GM18867 (cell line): ENCODE data around the gene C19orf81.
A peak's percentile ranks its signal among the peaks of the same experiment; 100 is the strongest.

ENCODE experiments used
- ATAC-seq: cut with Tn5 transposase; IDR thresholded peaks from one replicate; pipeline ENCODE4 v1.9.1; 2021; ENCODE audit warnings: mild to moderate bottlenecking, moderate library complexity; ENCODE audit not compliant: unreplicated experiment

Gene C19orf81

GRCh38 chr19:50677636-50678035, 28.4 kb downstream of the C19orf81 start:
- no peak for ATAC-seq

DNA sequence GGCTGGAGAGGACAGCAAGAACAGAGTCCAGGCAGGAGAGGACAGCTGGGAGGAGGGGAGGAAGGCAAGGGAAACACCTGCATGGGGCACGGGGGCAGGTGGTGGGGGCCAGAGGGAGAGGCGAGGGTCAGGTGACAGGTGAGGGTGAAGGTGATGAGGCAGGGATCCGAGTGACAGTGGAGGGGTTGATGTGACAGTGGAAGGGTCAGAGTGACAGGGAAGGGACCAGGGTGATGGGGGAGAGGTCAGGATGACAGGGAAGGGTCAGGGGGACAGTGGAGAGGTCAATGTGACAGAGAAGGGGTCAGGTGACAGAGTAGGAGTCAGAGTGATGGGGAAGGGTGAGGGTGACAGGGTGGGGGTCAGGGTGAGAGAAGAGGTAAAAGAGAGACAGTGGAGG, 29.1 kb downstream of the C19orf81 start:
- no peak for ATAC-seq

DNA sequence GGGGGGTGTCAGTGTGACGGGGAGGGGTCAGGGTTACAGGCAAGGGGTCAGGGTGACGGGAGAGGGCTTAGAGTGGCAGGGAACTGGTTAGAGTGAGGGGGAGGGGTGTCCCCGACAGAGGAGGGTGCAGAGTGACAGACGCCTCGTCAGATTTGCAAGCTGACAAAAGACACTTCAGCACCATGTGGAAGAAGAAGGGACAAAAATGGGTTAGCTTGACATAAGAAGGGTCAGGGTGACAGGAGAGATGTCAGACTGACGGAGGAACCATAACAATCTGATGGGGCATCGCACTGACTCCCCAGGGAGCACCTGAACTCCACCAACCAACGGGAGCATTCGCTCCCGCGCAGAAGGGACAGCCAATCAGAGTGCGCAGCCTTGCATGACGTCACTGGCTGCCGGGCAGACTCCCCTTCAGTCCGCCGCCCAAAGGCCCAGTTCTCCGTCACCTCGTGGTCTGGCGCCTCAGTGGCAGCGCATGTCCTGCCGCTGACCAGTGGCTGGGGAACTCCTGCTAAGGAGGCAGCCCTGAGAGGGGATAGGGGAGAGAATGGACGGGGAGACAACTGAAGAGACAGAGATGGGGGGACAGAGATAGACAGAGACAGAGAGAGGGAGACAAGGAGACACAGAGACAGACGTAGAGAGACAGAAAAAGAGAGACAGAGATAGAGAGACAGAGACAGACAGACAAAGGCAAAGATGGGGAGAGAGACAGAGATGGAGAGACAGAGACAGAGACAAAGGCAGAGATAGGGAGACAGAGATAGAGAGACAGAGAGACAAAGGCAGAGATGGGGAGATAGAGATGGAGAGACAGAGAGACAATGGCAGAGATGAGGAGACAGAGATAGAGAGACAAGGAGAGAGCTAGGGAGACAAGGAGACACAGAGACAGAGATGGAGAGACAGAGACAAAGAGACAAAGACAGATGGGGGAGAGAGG, 30.2 kb downstream of the C19orf81 start:
- peak; percentile 74 for ATAC-seq

DNA sequence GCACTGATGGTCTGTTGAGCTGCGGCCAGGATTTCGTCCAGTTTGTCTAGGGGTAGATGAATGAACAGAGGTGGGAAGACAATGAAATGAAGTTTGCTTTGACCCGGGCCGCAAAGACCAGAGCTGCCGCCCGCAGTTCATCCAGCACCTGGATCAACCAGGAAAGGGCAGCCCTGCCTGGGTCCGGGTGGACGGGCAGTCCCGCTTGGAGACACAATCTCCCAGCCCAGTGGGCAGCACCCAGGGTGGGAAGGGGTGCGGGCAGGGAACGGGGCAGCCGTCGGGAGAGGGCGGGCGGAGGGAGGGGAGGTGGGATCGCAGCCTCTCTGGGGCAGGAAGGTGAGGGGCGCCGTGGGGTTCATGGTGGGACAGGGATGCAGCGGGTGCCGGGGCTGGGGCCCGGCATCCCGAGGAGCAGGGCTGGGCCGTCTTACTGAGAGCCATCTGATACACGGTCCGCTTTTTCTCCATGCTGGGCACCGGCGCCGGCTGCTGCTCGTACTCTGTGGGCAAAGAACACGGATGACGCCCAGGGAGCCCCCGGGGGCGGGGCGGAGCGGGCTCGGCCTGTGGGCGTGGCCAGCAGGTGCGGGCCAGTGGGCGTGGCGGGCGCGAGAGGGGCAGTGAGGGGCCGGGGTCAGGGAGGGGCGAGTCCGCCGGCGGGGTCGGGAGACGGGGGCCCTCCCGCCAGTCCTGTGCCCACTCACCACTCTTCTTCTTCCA, 37.2 kb downstream of the C19orf81 start:
- no peak for ATAC-seq

DNA sequence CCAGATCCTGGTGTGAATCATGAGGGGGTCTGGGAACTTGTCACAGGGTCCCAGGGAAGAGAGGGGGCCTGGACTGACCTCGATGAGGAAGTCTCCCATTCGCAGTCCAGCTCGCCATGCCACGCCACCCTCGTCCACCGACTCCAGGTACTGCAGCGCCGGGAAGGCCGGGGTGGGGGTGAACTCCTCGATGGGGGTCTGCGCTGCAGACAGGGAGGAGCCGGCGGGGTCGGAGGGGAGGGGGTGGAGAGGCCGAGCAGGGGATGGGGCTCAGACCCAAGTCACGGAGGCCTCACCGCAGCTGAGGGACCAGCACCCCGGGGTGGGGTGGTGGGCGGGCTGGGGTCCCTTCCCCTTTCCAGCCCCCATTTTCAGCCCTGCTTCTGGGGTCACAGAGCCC, 39.5 kb downstream of the C19orf81 start:
- no peak for ATAC-seq

DNA sequence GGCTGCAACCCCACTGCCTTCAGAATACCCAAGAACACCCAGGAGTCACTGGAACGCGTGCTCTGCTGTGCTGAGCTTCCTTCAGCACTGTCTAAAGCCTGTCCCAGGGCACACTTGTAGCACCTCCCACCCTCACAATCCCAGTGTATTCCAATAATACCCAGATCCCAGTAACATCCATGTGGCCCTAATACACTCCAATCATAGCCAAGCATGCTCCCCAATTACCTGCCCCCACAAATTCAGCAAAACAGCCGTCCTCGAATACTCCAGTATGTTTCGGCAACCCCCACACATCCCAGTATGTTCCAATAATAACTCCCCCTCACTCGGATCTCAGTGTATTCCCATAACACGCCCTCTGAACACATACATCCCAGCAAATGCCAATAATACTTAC, 41.2 kb downstream of the C19orf81 start:
- no peak for ATAC-seq

DNA sequence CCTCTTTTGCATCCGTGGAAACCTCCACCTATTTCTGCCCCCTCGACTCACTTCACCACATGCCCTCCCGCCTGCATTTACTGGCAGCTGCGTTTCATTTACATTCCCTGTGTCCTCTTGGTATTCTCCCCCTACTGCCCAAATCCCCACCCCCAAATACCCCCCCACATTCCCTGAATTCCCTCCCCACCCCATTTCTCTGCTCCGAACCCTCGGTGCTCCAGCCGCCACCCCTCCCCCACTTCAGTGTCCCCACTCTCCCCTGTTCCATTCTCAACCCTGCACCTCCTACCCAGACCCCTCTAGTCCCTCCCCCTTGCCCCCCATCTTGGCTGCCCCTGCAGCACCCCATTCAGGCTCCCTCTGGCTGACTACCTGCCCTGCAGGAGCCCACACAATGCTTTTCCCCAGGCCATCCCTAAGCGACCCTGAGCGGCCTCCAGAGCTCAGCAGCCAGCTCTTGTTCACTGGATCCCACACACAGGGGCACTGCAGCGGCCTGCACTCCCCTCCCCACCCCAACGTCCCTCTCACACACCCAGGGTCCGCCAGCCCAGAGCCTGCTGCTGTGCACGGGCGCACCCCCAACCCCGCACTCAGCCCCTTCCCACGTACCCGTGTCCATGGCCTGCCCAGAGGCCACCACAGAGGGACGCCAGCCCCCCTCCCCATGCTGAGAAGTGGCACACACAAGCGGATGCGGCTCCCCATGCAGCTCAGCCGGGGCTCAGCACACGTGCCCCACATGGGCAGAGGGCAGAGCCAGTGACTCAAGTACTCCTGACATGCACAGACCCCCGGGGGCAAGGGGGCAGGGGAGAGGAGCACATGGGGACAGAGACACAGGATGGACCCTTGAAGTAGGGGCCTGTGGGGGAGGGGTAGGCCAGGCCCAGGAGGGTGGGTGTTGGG, 44.1 kb downstream of the C19orf81 start:
- no peak for ATAC-seq

DNA sequence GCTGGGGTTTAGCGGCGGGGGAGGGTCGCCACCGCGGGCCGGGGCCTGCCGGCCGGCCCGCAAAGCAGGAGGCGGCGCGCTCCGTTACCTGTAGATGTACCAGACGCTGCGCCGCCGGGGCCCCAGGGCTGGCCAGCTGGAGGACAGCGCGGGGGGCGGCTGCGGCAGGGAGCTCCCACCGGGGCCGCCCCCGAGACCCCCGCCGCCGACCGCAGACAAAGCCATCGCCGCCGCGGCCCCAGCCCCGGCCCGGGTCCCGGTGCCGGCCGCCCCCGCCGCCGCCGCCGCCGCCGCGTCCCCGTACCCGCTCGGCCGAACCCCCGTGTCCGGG, 45.5 kb downstream of the C19orf81 start:
- ATAC-seq = no peak

DNA sequence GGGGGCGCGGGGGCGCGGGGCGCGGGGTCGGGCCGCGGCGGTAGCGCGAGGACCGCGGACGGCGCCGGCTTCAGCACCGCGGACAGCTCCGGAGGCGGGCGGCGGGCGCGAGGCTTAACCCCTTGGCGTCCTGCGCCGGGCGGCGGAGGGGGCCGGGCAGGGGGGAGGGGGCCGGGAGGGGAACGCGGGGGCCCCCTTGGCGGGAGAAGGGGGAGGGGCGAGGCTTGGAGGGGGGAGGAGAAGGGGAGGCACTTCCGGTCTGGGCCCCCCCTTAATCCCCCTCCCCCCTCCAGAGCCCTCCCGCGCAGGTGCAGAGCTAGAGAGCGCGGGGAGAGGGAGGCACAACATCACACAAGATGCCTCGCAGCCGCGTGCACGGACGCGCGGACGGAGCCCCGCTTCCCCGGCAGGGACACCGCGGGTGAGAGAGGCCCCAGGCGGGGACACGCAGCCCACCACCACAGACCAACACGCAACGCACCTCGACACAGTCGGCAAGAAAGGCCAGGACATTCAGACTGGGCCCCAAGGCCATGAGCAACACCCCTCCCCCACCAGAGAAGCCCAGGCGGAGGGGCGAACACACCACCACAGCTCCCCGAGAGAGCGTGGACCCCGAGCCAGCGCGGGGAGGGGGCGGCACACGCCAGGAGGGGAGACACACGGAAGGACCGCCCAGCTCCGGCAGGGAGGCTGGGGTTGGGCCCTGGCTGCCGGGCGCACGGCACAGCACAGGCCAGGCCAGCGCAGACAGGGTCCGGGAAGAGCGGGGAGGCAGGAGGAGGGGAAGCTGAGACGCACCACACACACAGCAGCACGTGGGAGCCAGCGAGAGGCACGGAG, 46.2 kb downstream of the C19orf81 start:
- no peak for ATAC-seq

DNA sequence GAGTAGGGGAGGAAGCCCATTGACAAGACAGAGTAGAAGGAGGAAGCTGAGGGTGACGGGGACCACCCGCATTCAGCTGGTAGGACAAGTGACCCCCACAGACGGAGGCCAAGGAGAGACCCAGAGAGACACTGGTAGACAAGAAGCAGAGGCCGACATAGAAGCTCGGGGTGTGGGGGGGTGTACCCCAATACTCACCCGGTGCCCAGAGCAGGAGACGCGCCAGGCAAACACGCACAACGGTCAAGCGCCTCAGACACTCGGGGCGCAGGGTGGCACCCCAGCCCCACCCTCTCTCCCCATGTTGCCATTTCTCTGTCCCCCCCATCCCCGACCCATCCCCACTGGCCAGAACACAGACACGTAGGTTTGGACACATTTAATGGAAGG, 46.8 kb downstream of the C19orf81 start:
- ATAC-seq = no peak

DNA sequence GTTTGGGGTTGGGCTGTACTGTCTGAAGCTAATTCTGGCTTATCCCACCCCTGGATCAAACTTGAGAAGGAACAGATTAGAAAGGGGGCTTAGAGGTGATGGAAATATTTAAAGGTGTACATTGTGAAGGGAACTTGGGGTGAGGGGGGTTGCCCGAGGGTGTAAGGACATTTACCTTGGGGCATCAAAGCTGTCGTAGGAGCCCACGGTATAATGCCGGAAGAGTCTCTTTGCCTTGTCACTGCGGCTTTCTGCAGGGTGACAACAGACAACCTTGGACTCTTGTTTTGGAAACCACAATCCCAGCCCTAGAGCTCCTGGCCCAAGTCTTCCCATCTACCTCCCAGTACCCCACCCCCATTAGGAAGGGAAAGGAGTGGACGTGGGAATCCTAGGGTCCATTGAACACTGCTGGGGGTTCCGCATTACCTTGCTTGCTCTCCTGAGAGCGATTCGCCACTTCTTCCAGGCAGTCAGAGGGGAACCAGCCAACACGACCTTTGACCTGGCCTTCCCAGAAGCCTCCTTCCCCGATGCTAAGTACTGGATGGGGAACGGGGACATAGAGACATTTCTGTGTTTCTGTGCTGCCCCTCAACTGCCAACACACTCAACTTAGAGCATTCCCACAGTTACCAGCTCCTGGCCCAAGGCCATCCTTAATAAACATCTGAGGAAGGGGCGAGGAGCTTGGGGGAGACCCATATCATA, 48.3 kb downstream of the C19orf81 start:
- ATAC-seq = no peak

GRCh38 chr19:50701367-50701985, 52.2 kb downstream of the C19orf81 start:
- ATAC-seq = no peak

DNA sequence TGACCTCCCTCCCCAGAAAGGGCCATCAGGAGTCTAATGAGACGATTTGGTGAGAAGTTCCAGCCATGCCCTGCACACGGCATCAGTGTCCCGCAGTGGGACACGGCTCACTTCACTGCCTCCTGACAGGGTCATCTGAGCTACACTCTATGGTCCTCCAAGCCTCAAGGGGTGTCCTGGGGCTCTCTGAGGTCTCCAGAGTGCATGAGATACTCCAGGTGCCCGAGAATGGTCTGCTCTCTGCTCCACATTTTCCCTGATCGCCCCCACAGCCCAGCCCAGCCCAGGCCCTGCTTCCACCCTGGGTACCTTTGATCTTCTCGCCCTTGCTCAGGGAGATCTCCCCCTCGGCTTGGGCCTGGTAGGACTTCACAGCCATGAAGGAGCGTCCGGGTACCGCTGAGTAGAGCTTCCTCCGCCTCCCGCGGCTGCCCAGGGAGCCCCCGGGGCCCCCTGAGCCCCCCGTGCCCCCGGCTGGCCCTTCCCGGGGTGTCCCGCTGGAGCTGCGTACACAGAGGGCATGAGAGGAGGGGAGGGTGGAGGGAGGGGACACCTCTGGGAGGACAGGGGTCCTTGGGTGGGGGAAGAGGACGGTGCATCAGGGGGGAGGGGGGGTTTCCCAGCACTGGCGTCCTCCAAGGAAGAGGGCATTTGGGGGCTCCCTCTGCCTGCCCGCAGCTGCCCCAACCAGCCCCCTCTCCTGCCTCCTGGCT, 53.1 kb downstream of the C19orf81 start:
- ATAC-seq = no peak

DNA sequence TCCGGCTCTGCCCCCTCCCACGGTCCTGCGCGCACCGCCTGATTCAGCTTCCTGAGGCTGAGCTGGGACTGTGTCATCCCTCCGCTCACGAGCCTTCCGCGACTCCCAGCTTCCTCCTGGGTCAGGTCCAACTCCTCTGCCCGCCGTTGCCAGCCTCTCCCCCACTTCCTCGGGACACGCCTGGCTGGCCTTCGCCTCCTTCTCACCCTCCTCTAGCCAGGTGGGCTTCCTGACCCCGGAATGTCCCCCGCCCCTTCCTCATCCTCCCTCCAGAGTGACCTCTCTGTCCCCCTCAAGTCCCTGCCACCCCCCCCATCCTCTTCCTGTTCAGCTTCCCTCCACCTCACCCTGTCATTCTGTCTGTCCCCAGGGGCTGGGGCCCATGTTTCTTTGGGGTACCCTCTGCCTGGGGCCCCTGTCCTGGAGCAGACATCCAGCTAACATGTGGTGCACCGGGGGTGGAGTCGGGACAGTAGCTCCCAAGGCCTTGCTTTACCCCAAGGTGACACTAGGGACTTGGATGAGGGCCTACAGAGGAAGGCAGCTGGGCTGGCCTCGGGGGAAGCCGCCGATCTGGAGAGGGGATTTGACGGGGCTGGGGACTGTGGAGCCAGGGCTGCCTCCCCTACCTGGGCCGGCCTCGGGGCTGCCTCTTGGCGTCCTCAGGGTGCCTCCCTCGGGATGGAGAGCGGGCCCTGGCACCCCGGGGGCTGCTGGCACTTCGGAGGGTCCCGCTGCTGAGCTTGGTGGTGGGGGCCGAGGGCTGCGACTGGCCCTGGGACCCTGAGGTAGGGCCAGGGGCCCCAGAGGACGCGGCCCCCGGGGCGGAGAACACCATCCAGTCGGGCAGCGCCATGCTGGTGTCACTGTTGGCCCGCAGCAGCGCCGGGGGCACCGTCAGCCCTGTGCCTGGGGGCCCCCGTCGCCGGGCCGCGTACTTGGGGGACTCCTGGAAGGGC, 53.9 kb downstream of the C19orf81 start:
- ATAC-seq = no peak

- no peak for ATAC-seq
These were observed 54.9 kb downstream of the C19orf81 start for GRCh38 chr19:50703915-50704796.

- ATAC-seq = no peak
These were observed 56.3 kb downstream of the C19orf81 start for GRCh38 chr19:50705422-50706019.
